IPS-NIHi7 (cell line): ENCODE results near the gene CFAP221.

Experiments used
- DNase-seq: peaks from one replicate; pipeline ENCODE4 v3.0.0; 2012; ENCODE audit warnings: mixed read lengths; ENCODE audit errors: extremely low spot score

CFAP221 gene

GRCh38 chr2:119645173-119645855 is 101.1 kb downstream of the CFAP221 start:
- no peak for DNase-seq

- no peak for DNase-seq
Observed at GRCh38 chr2:119646149-119646548, 101.9 kb downstream of the CFAP221 start.

GRCh38 chr2:119647440-119648169 is 103.4 kb downstream of the CFAP221 start:
- no peak for DNase-seq

- no peak for DNase-seq
Observed at GRCh38 chr2:119649364-119649917, 105.2 kb downstream of the CFAP221 start.

- no peak for DNase-seq
Observed at GRCh38 chr2:119650206-119650605, 106.0 kb downstream of the CFAP221 start.

GRCh38 chr2:119650846-119651370 is 106.7 kb downstream of the CFAP221 start:
- no peak for DNase-seq

- no peak for DNase-seq
Observed at GRCh38 chr2:119657466-119658145, 113.4 kb downstream of the CFAP221 start.

GRCh38 chr2:119659601-119660342 is 115.5 kb downstream of the CFAP221 start:
- DNase-seq = peak; percentile 70

GRCh38 chr2:119660343-119660658 is 116.1 kb downstream of the CFAP221 start:
- DNase-seq = no peak

- DNase-seq = no peak
Observed at GRCh38 chr2:119662297-119662696, 118.0 kb downstream of the CFAP221 start.

GRCh38 chr2:119668546-119668945 is 124.3 kb downstream of the CFAP221 start:
- DNase-seq = no peak

- DNase-seq = no peak
Observed at GRCh38 chr2:119671016-119671415, 126.8 kb downstream of the CFAP221 start.

GRCh38 chr2:119671752-119672151 is 127.5 kb downstream of the CFAP221 start:
- no peak for DNase-seq

GRCh38 chr2:119672161-119672862 is 128.1 kb downstream of the CFAP221 start:
- DNase-seq = no peak

GRCh38 chr2:119673796-119674195 is 129.5 kb downstream of the CFAP221 start:
- DNase-seq = no peak

- DNase-seq = no peak
Observed at GRCh38 chr2:119674711-119675500, 130.7 kb downstream of the CFAP221 start.

- no peak for DNase-seq
Observed at GRCh38 chr2:119678021-119678656, 133.9 kb downstream of the CFAP221 start.

- DNase-seq = no peak
Observed at GRCh38 chr2:119679526-119679837, 135.2 kb downstream of the CFAP221 start.

- DNase-seq = no peak
Observed at GRCh38 chr2:119679846-119680245, 135.6 kb downstream of the CFAP221 start.
